MM.1S (cell line): ENCODE results near the gene PSORS1C1.

Source experiments
- CTCF ChIP-seq: fragments of 300-600 bp; sonication (generic); IDR thresholded peaks from 2 replicates; pipeline ENCODE4 v1.5.1; 2016; ENCODE audit warnings: antibody characterized with exemption, low read length, mixed read lengths
- EZH2 ChIP-seq: fragments of 300-600 bp; sonication (generic); optimal IDR thresholded peaks from 2 replicates; pipeline ENCODE3; 2017; ENCODE audit warnings: low read depth, mild to moderate bottlenecking, antibody characterized with exemption, low read length, mixed read lengths
- EZH2phosphoT487 ChIP-seq: fragments of 300-600 bp; sonication (generic); IDR thresholded peaks from 2 replicates; pipeline ENCODE4 v1.6.1; 2018; ENCODE audit warnings: antibody characterized with exemption, low read length

DNA sequence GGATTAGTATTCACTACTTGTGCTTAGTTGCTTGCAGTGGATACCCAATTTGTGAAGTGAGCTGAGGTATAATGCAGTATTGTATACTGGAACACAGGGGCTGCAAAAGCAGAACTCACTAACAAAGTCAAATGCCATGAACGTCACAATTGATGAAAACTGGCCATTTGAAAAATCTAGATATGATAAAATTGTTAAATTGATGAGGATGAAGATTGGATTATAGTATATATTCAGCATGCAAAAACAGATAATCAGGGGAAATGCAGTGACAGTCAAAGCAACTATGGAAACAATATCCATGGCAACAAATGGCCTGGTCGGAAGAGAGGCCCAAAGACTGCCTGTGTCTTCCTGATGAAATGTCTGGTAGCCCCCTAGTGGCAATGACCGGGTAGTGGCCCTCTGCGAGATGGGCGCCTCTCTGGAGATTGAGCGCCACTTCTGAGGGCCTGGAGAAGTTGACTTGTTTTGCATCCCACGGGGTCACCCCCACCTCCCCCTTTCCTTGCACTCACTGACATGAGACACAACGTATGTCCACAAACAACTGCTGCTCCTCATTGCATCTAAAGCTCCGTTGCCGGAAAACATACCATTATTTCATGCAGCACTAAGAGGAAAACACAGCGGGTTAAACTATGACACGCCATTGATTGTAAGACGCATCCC is 45.8 kb upstream of the PSORS1C1 start:
- TF ChIP-seq CTCF (peak; percentile 78), EZH2 (no peak), EZH2phosphoT487 (no peak)
